H1 (cell line): ENCODE measurements around the gene GPT2.

ENCODE experiments used
- CEBPB ChIP-seq: IDR thresholded peaks from 2 replicates; pipeline ENCODE4 v1.6.1; 2012; ENCODE audit warnings: low read depth, low read length
- CHD7 ChIP-seq: fragments of 300-600 bp; sonication (generic); IDR thresholded peaks from 2 replicates; pipeline ENCODE4 v1.7.1; 2012; ENCODE audit warnings: low read length, moderate library complexity, mild to moderate bottlenecking, inconsistent platforms; ENCODE audit not compliant: insufficient replicate concordance
- CTCF ChIP-seq, 3 experiments: IDR thresholded peaks; 1 replicate in 2 of 3; 2 replicates in 1 of 3; pipeline versions ENCODE4 v1.5.1 to v1.6.1; 2011; ENCODE audit warnings: low read length in 3 of 3, mild to moderate bottlenecking in 3 of 3, inconsistent platforms in 2 of 3, low read depth in 1 of 3, moderate library complexity in 1 of 3; ENCODE audit not compliant: insufficient read depth in 1 of 3; ENCODE audit errors: control extremely low read depth in 1 of 3
- EP300 ChIP-seq, 2 experiments: IDR thresholded peaks; 1 replicate in 1 of 2; 2 replicates in 1 of 2; pipeline ENCODE4 v1.6.1; 2011 to 2012; ENCODE audit warnings: low read depth in 2 of 2, low read length in 2 of 2, mild to moderate bottlenecking in 2 of 2, borderline replicate concordance in 1 of 2, inconsistent platforms in 1 of 2, moderate library complexity in 1 of 2
- EZH2 ChIP-seq: fragments of 200-600 bp; sonication (generic); IDR thresholded peaks from 2 replicates; pipeline ENCODE4 v1.7.1; 2012; ENCODE audit warnings: low read depth, mild to moderate bottlenecking, moderate library complexity, low read length, inconsistent platforms; ENCODE audit not compliant: severe bottlenecking
- NRF1 ChIP-seq: IDR thresholded peaks from 2 replicates; pipeline ENCODE4 v1.6.1; 2011; ENCODE audit warnings: mild to moderate bottlenecking, low read depth, low read length, improper control_type of control experiment
- POLR2AphosphoS5 ChIP-seq: IDR thresholded peaks from 2 replicates; pipeline ENCODE4 v1.6.1; 2011; ENCODE audit warnings: low read depth, low read length
- RAD21 ChIP-seq, 2 experiments: IDR thresholded peaks in 1 of 2; conservative IDR thresholded peaks in 1 of 2; 2 replicates each; pipeline ENCODE4 v1.6.1; 2011; ENCODE audit warnings: low read depth in 2 of 2, low read length in 2 of 2, improper control_type of control experiment in 1 of 2, inconsistent platforms in 1 of 2, mild to moderate bottlenecking in 1 of 2, moderate library complexity in 1 of 2

GRCh38 chr16:46907061-46907774, 23.1 kb downstream of the GPT2 start:
- TF ChIP-seq CEBPB (no peak), CTCF (IDR thresholded peaks at IDR 0.05; ENCODE audit: control extremely low read depth in 1 of 3, insufficient read depth in 1 of 3, low read depth in 1 of 3, low read length in 3 of 3) (no peak), RAD21 (IDR thresholded peaks at IDR 0.05 in 1 of 2, conservative IDR thresholded peaks at IDR 0.05 in 1 of 2; ENCODE audit: low read depth in 2 of 2, low read length in 2 of 2) (no peak), EP300 (IDR thresholded peaks at IDR 0.05; ENCODE audit: borderline replicate concordance in 1 of 2, low read depth in 2 of 2, low read length in 2 of 2) (no peak), NRF1 (no peak), CHD7 (no peak), EZH2 (no peak), POLR2AphosphoS5 (no peak)
